Measurements from ENCODE around the gene EXOSC5.
A peak's percentile ranks its signal among the peaks of the same experiment; 100 is the strongest.
"Not testable (repeated sequence)": the region's sequence is repeated elsewhere in the genome, so short reads cannot be mapped to it uniquely, and the experiment has no call there.

The EXOSC5 gene

DNA sequence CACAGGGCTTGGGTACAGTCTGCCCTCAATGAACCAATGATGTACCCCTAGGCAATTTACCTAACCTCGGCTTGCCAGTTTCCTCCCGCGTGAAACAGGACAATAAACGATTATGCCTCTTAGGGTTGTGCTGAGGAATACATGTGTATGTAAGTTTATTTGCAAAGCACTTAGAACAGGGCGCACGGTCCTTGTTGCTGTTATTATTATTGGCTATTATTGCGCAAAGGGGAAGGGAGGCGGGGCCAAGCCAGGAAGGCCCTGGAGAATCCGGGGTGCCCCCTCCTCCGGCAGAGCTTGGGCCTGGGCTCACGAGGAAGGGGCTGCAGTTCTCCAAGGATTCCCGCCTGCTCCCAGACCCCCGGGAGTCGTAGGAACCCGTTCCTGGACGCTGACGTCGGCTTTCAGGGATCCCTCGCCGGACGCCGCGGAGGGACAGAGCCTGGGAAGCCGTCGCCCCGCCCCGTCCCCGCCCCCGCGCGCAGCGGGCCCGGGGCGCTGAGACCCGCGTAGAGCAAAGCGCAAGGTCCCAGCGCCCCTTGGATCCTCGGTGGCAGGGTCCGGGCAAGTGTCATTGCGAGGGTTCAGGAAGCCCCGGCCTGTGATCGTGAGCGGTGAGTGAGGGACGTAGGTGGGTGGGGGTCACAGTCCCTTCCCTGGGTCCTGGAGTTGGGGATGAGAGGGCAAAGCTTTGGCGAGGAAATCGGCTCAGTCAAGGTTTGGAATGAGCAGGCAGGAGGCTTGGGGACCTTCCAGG lies 20.7 kb downstream of the EXOSC5 start, which contains the start of gene TMEM91:
TMEM91 (plus strand) TSS at position 293 of the 757 bp plus-strand sequence. CDS start 1,777 bp downstream, outside the sequence.
- no peaks in the 10 kb centered on the region for H3K9me3 Mint-ChIP-seq
- peak within 1 kb of the TSS; percentile 78 for H3K4me3 Mint-ChIP-seq
- H3K4me1 Mint-ChIP-seq (ENCODE audit: low read depth) = peaks cover 10% of the 10 kb centered on the region
- H3K27me3 Mint-ChIP-seq (ENCODE audit: low read depth) = no peaks in the 10 kb centered on the region
- peak within 1 kb of the TSS; percentile 67 for H3K27ac Mint-ChIP-seq
- peaks cover 1% of the 10 kb centered on the region for H3K36me3 Mint-ChIP-seq (ENCODE audit: low read depth)

DNA sequence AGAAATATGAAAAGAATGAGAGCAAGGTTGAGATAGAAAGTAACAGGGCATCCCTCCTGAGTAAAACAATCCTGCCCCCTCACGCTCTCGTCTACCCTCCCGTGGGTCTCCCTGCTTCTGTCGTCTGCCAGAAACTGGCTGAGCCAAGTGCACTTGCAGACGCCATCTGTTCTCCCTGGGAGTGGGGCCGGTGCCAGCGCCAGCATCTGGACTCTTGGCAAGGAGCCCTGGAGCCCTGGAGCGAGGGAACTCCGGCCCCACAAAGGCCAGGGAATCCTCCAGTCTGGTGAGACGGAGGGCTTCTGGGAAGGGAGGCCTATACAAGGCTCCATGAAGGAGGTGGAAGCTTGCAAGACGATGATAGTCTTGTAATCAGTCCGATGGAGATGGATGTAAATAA lies 23.2 kb downstream of the EXOSC5 start:
- Mint-ChIP-seq H3K27ac (peak overlapping the region; percentile 31), H3K36me3 (ENCODE audit: low read depth) (peaks cover 3% of the 10 kb centered on the region), H3K4me1 (ENCODE audit: low read depth) (peaks cover 12% of the 10 kb centered on the region)

DNA sequence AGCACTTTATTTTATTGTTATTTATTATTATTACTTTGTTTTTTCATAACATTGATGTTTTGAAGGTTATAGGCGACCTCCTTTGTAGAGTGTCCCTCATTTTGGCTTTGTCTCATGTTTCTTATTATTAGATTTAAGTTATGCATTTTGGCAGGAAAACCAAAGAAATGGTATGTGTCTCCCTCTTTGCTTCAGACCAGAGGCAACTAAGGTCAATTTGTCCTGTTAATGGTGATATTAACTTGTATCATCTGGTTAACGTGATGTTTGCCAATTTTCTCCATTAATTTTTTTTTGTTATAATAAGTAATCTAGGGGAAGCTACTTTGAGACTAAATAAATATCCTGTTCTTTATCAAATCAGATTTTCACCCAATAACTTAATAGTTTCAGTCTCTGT lies 24.7 kb downstream of the EXOSC5 start:
- no peaks in the 10 kb centered on the region for H3K9me3 Mint-ChIP-seq
- no peak overlapping the region for H3K4me3 Mint-ChIP-seq
- peaks cover 12% of the 10 kb centered on the region for H3K4me1 Mint-ChIP-seq (ENCODE audit: low read depth)
- peaks cover 3% of the 10 kb centered on the region for H3K36me3 Mint-ChIP-seq (ENCODE audit: low read depth)
- H3K27me3 Mint-ChIP-seq (ENCODE audit: low read depth) = no peaks in the 10 kb centered on the region
- H3K27ac Mint-ChIP-seq = no peak overlapping the region

More for the DNA sequence above, 23.2 kb downstream of the EXOSC5 start:
- Mint-ChIP-seq H3K27me3 (ENCODE audit: low read depth) (no peaks in the 10 kb centered on the region), H3K4me3 (no peak overlapping the region), H3K9me3 (no peaks in the 10 kb centered on the region)

DNA sequence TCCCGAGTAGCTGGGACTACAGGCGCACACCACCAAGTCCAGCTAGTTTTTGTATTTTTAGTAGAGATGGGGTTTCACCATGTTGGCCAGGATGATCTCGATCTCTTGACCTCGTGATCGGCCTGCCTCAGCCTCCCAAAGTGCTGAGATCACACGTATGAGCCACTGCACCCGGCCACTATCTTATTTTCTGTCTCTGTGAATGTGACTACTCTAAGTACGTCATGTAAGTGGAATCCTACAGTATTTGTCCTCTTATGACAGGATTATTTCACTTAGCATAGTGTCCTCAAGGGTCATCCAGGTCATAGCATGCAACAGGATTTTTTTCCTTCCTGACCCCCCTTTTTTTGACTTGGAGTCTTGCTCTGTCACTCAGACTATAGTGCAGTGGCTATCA lies 25.6 kb downstream of the EXOSC5 start:
- Mint-ChIP-seq H3K9me3 (no peaks in the 10 kb centered on the region), H3K27ac (no peak overlapping the region)

DNA sequence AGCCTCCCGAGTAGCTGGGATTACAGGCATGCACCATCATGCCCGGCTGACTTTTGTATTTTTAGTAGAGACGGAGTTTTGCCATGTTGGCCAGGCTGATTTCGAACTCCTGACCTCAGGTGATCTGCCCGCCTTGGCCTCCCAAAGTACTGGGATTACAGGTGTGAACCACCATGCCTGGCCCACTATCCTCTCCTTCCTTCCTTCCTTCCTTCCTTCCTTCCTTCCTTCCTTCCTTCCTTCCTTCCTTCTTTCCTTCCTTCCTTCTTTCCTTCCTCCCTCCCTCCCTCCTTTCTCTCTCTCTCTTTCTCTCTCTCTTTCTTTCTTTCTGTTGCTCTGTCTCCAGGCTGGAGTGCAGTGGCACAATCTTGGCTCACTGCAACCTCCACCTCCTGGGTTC lies 26.0 kb downstream of the EXOSC5 start:
- not testable (repeated sequence) for H3K27ac Mint-ChIP-seq; H3K36me3 Mint-ChIP-seq (ENCODE audit: low read depth); H3K9me3 Mint-ChIP-seq; H3K27me3 Mint-ChIP-seq (ENCODE audit: low read depth); H3K4me3 Mint-ChIP-seq; H3K4me1 Mint-ChIP-seq (ENCODE audit: low read depth)

More for the DNA sequence above, 25.6 kb downstream of the EXOSC5 start:
- Mint-ChIP-seq H3K4me1 (ENCODE audit: low read depth) (peaks cover 6% of the 10 kb centered on the region), H3K4me3 (no peak overlapping the region), H3K36me3 (ENCODE audit: low read depth) (peaks cover 3% of the 10 kb centered on the region), H3K27me3 (ENCODE audit: low read depth) (no peaks in the 10 kb centered on the region)

DNA sequence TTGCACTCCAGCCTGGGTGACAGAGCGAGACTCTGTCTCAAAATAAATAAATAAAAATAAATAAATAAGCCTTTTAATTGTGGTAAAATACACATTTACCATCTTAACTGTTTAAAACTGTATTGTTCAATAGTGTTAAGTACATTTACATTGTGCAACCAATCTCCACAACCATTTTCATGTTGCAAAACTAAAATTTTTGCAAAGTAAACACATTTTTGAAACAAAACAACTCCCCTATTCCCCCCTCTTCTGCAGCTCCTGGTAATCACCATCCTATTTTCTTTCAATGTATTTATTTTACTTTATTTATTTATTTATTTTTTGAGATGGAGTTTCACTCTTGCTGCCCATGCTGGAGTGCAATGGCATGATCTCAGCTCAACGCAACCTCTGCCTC lies 27.4 kb downstream of the EXOSC5 start:
- Mint-ChIP-seq H3K27ac (no peak overlapping the region), H3K27me3 (ENCODE audit: low read depth) (no peaks in the 10 kb centered on the region), H3K9me3 (no peaks in the 10 kb centered on the region), H3K36me3 (ENCODE audit: low read depth) (peaks cover 3% of the 10 kb centered on the region), H3K4me3 (no peak overlapping the region), H3K4me1 (ENCODE audit: low read depth) (peaks cover 6% of the 10 kb centered on the region)

DNA sequence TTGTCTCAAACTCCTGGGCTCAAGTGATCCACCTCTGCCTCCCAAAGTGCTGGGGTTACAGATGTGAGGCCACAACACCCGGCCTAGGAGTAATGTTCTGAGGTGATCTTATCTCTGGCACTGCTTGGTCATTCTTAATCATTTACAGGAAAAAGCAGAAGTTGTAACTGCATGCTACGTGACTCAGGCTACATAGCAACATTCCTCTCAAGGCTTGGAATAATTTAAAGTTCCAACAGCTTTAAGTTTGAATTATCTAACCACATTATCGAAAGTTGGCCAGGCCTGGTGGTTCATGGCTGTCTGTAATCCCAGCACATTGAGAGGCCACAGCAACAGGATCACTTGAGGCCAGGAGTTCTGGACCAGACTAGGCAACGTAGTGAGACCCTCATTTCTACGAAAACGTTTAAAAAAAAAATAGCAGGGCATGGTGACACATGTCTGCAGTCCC lies 29.3 kb downstream of the EXOSC5 start:
- H3K36me3 Mint-ChIP-seq (ENCODE audit: low read depth) = peaks cover 7% of the 10 kb centered on the region
- H3K9me3 Mint-ChIP-seq = no peaks in the 10 kb centered on the region
- H3K4me3 Mint-ChIP-seq = no peak overlapping the region
- no peaks in the 10 kb centered on the region for H3K27me3 Mint-ChIP-seq (ENCODE audit: low read depth)
- H3K27ac Mint-ChIP-seq = no peak overlapping the region
- peaks cover 13% of the 10 kb centered on the region for H3K4me1 Mint-ChIP-seq (ENCODE audit: low read depth)

DNA sequence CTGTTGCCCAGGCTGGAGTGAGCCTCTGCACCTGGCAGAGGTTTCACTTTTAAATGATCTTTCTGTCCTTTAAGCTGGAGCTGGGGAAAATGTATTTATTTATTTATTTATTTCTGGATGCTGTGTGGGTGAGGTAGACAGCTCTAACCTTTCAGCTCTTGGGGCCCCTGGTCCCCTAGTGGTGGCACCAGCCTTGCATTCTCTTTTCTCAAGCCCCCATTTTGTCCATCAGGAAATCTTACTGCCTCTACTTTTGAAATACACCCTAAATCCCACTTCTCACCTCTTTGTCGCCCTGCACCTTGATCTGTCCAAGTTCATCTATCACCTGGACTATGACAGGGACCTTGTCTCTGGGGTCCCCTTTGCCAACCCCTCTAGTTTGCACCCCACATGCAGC lies 31.1 kb downstream of the EXOSC5 start:
- Mint-ChIP-seq H3K4me3 (peak overlapping the region; percentile 3), H3K27me3 (ENCODE audit: low read depth) (no peaks in the 10 kb centered on the region), H3K9me3 (no peaks in the 10 kb centered on the region), H3K27ac (no peak overlapping the region), H3K36me3 (ENCODE audit: low read depth) (peaks cover 4% of the 10 kb centered on the region), H3K4me1 (ENCODE audit: low read depth) (peaks cover 12% of the 10 kb centered on the region)

DNA sequence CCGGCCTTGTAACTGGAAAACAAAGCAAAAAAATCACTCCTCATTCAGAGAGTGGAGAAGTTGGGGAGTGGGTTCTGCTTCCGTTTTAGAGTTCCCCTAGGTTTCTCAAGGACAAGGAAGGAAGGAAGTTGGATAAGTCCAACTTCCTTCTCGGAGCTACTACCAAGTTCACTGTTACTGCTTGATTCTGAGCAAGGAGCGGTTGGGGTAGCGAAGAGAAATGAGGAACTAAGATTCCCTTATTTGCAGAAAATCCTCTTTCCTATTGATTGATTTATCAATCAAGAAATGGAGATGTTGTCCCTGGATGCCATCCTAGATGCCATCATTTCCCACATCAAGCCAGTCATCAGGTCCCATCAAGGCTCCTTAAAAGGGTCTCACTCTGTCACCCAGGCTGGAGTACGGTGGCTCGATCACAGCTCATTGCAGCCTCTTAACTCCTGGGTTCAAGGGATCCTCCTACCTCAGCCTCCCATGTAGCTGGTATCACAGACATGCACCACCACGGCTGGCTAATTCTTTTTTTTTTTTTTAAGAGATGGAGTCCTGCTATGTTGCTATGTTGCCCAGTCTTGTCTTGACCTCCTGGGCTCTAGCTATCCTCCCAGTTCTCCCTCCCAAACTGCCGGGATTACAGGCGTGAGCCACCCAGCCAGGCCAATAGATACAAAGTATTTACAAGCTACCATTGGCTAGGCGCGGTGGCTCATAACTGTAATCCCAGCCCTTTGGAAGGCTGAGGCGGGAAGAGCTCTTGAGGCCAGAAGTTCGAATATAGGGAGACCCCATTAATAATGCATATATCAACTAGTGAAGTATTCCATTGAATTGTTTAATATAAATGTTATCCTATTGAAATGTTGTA lies 32.4 kb downstream of the EXOSC5 start:
- Mint-ChIP-seq H3K27me3 (ENCODE audit: low read depth) (no peaks in the 10 kb centered on the region), H3K9me3 (no peaks in the 10 kb centered on the region), H3K4me3 (peak overlapping the region; percentile 95), H3K27ac (peak overlapping the region; percentile 99), H3K36me3 (ENCODE audit: low read depth) (peaks cover 4% of the 10 kb centered on the region), H3K4me1 (ENCODE audit: low read depth) (peaks cover 14% of the 10 kb centered on the region)

DNA sequence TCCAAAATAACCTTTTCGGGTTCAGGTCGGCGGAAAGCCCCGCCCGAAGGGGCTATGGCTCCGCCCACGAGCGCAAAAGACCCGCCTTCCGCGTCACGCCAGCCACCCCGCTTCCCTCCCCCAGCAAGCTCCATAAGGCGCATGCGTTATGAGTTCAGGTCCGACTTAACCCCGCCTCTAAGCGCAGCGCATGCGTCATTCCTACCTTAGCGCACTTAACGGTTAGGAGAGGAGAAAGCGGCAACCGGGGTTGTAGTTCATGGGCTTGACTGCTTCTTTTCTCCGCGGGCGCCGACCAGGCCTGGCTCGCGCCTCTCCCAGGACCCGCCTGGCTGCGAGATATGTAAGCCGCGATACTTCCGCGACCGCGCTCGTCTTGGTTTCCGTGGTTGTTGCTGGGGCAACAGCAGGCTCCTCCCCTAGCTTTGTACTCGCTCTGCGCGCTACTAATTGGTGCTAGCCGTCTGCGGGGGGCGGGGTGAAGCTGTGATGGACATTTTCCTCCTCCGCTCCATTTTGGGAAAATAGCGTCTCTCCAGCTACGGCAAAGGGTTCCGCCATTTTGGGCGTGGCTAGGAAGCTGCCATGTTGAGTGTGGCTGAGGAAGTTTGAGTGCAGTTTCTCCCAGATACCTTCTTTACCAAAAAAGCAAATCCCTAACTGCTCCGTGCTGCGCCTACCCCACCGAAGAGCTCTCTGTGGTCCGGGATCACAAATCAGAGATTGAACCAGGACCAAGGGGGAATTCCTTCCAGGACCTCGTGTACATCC lies 33.2 kb downstream of the EXOSC5 start, which contains the start of gene B9D2:
B9D2 (minus strand) TSS at position 397 of the 771 bp plus-strand sequence. CDS start 630 bp downstream, outside the sequence.
- H3K9me3 Mint-ChIP-seq = no peaks in the 10 kb centered on the region
- peaks cover 14% of the 10 kb centered on the region for H3K4me1 Mint-ChIP-seq (ENCODE audit: low read depth)
- no peaks in the 10 kb centered on the region for H3K27me3 Mint-ChIP-seq (ENCODE audit: low read depth)
- peak within 1 kb of the TSS; percentile 99 for H3K27ac Mint-ChIP-seq
- peaks cover 4% of the 10 kb centered on the region for H3K36me3 Mint-ChIP-seq (ENCODE audit: low read depth)
- peak within 1 kb of the TSS; percentile 95 for H3K4me3 Mint-ChIP-seq

DNA sequence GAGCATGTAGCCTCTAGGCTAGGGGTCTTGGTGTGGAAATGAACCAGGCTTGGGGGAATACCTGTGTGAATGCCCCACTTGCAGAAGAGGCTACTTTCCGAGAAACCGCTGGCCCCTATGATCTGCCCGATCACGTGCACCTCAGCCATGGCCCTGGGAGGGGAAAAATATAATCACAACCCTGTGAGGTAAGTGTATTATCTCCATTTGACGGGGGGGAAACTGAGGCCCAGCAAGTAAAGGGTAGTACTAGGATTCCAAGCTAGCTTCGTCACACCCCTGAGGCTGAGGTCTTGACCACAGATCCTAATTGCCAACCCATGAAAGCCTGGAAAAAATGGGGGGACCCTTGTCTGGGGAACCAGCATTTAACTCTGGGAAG lies 33.8 kb downstream of the EXOSC5 start:
- peaks cover 17% of the 10 kb centered on the region for H3K4me1 Mint-ChIP-seq (ENCODE audit: low read depth)
- H3K9me3 Mint-ChIP-seq = no peaks in the 10 kb centered on the region
- H3K27ac Mint-ChIP-seq = peak overlapping the region; percentile 99
- H3K4me3 Mint-ChIP-seq = peak overlapping the region; percentile 95
- H3K36me3 Mint-ChIP-seq (ENCODE audit: low read depth) = peaks cover 4% of the 10 kb centered on the region
- no peaks in the 10 kb centered on the region for H3K27me3 Mint-ChIP-seq (ENCODE audit: low read depth)

DNA sequence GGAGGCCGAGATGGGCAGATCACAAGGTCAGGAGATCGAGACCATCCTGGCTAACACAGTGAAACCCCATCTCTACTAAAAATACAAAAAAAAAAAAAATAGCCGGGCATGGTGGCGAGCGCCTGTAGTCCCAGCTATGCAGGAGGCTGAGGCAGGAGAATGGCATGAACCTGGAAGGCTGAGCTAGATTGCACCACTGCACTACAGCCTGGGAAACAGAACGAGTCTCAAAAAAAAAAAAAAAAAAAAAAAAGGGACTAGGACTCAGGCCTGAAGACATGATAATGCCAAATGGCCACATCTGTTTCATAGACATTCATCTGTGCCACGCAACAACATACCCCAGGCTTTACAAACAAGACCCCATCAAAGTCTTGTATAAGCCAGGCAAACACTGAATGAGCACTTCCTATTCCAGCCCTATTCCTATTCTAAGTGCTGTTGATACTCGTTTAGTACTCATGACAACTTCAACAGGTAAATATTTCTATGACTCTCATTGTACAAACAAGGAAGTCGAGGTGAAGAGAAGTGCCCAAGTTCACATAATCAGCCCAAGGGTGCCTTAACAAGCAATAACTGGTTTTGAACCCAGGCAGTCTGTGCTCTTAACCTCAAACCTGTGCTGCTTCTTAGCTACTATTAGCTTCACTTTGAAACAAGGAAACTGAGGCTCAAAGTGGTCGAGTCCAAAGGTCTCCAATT lies 34.9 kb downstream of the EXOSC5 start:
- no peaks in the 10 kb centered on the region for H3K9me3 Mint-ChIP-seq
- H3K4me3 Mint-ChIP-seq = peak overlapping the region; percentile 95
- H3K27me3 Mint-ChIP-seq (ENCODE audit: low read depth) = no peaks in the 10 kb centered on the region
- H3K36me3 Mint-ChIP-seq (ENCODE audit: low read depth) = peaks cover 5% of the 10 kb centered on the region
- peaks cover 25% of the 10 kb centered on the region for H3K4me1 Mint-ChIP-seq (ENCODE audit: low read depth)
- peak overlapping the region; percentile 99 for H3K27ac Mint-ChIP-seq

DNA sequence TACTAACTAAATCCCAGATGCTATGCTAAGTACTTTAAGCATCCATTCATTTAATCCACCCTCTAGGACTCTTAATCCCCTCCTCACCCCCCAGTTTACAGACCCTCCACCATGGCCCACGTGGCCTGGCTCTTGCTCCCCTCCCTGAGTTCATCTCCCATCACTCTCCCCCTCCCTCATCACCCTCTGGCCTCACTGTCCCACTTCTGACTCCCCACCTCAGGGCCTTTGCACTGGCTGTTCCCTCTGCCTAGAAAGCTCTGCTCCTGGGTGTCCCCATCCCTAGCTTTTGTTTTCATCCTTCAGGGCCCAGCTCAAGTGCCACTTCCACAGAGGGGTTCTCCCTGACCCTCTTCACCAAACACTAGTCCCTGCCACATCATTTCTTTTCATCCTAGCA lies 37.4 kb downstream of the EXOSC5 start:
- peaks cover 10% of the 10 kb centered on the region for H3K36me3 Mint-ChIP-seq (ENCODE audit: low read depth)
- H3K4me1 Mint-ChIP-seq (ENCODE audit: low read depth) = peaks cover 42% of the 10 kb centered on the region
- no peaks in the 10 kb centered on the region for H3K27me3 Mint-ChIP-seq (ENCODE audit: low read depth)
- no peak overlapping the region for H3K4me3 Mint-ChIP-seq
- no peak overlapping the region for H3K27ac Mint-ChIP-seq
- no peaks in the 10 kb centered on the region for H3K9me3 Mint-ChIP-seq

DNA sequence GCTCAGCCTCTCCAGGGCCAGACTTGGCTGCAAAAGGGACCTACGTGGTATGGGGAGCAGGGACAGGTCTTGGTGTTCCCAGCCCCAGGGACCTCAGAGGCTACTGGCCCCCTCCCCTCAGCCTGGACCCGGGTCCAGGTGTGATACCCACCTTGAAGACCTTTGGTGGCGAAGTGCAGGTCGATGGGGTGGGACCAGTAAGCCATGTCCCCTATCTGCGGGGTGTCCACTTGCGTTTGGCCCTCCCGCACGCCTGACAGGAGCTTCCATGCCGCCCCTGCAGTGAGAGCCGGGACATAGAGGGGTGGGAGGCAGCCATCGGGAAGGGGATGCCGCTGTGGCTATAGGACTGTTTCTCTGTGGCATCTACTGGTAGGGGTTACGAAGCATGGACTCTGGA lies 39.4 kb downstream of the EXOSC5 start:
- Mint-ChIP-seq H3K27ac (peak overlapping the region; percentile 91), H3K36me3 (ENCODE audit: low read depth) (peaks cover 8% of the 10 kb centered on the region), H3K27me3 (ENCODE audit: low read depth) (no peaks in the 10 kb centered on the region), H3K9me3 (no peaks in the 10 kb centered on the region), H3K4me3 (peak overlapping the region; percentile 65), H3K4me1 (ENCODE audit: low read depth) (peaks cover 37% of the 10 kb centered on the region)

Measured in T-helper 1 cell treated with Interleukin-12 subunit alpha and Interleukin-12 subunit beta and Interleukin-4 antibody, amounts not matched to agents 30 μg/mL and 1 μg/mL, for 36 hours (primary cell).